Spleen (tissue), 11 donors: ENCODE measurements around the gene WRAP73. TPM values are rescaled to one million over a fixed set of nuclear protein-coding genes. Genes with fewer than 3 reads are reported as not detected.
A peak's percentile ranks its signal among the peaks of the same experiment; 100 is the strongest.

Experiments used
- DNase-seq: peaks from one replicate; pipeline ENCODE4 v3.0.0-alpha.2; 2020
- H3K27ac ChIP-seq, 8 donors: fragments of 200-600 bp; sonication (generic) in 7 of 8; 1 replicate in 4 of 8; 2 replicates in 4 of 8; pipeline versions ENCODE4 v1.5.0 to v1.8.0; 2016 to 2021; ENCODE audit warnings: inconsistent platforms in 4 of 8, mild to moderate bottlenecking in 4 of 8, moderate library complexity in 1 of 8
- H3K27me3 ChIP-seq, 7 donors: fragments of 200-600 bp; sonication (generic) in 6 of 7; replicated peaks in 1 of 7; 1 replicate in 4 of 7; 2 replicates in 3 of 7; pipeline versions ENCODE4 v1.5.0 to v1.8.0; 2016 to 2021; ENCODE audit warnings: inconsistent platforms in 3 of 7, mild to moderate bottlenecking in 1 of 7
- H3K36me3 ChIP-seq, 6 donors: fragments of 200-600 bp; sonication (generic) in 5 of 6; 1 replicate in 4 of 6; 2 replicates in 2 of 6; pipeline versions ENCODE4 v1.5.0 to v1.8.0; 2016 to 2021; ENCODE audit warnings: inconsistent platforms in 2 of 6
- H3K4me1 ChIP-seq, 6 donors: fragments of 200-600 bp; sonication (generic) in 5 of 6; 1 replicate in 3 of 6; 2 replicates in 3 of 6; pipeline versions ENCODE4 v1.5.0 to v1.8.0; 2016 to 2021; ENCODE audit warnings: inconsistent platforms in 3 of 6
- H3K4me3 ChIP-seq, 8 donors: fragments of 200-600 bp; sonication (generic) in 7 of 8; 1 replicate in 4 of 8; 2 replicates in 4 of 8; pipeline versions ENCODE4 v1.5.0 to v1.8.0; 2016 to 2021; ENCODE audit warnings: inconsistent platforms in 4 of 8, mild to moderate bottlenecking in 4 of 8, moderate library complexity in 2 of 8
- H3K9me3 ChIP-seq, 8 donors: fragments of 200-600 bp; sonication (generic) in 7 of 8; 1 replicate in 4 of 8; 2 replicates in 4 of 8; pipeline versions ENCODE4 v1.5.0 to v1.8.0; 2016 to 2021; ENCODE audit warnings: inconsistent platforms in 4 of 8
- CTCF ChIP-seq, 11 experiments: fragments of 200-600 bp in 7 of 11; fragments of 450-650 bp in 4 of 11; sonication (generic) in 4 of 11; IDR thresholded peaks in 8 of 11; conservative IDR thresholded peaks in 3 of 11; 1 replicate in 7 of 11; 2 replicates in 4 of 11; pipeline versions ENCODE4 v1.4.0 to v1.8.0; 2016 to 2021; ENCODE audit warnings: antibody characterized with exemption in 11 of 11, inconsistent platforms in 4 of 11, mild to moderate bottlenecking in 1 of 11
- POLR2A ChIP-seq, 3 donors: fragments of 450-650 bp; IDR thresholded peaks; one replicate each; pipeline ENCODE4 v1.5.1; 2017; ENCODE audit warnings: antibody characterized with exemption in 3 of 3, mild to moderate bottlenecking in 1 of 3
- POLR2AphosphoS5 ChIP-seq, 3 donors: sonication (generic); formaldehyde crosslinking; IDR thresholded peaks; one replicate each; pipeline ENCODE4 v1.5.1; 2017; ENCODE audit warnings: antibody characterized with exemption in 3 of 3
- WGBS, 5 donors: extraction: QIAGEN DNeasy Blood & Tissue Kit in 3 of 5; methylation state at CpG; one replicate each; pipeline versions ENCODE4 v1.1.5 to v1.1.7; 2013 to 2018; 5-methylcytosine and 5-hydroxymethylcytosine counted together
- intact Hi-C: fragments of 100-400 bp; cut with DNase I; formaldehyde crosslinking; loops from one replicate; pipeline ENCODE4 v1.15.0; 2023; ENCODE audit warnings: low total_unique reads
- polyA plus RNA-seq, 3 donors: library from polyadenylated mRNA; stranded (reverse); fragments of 200-250 nt; gene quantifications; one replicate each; pipeline ENCODE4 v1.2.1, GENCODE V29; 2013
- total RNA-seq, 7 donors: library from RNA; depleted of rRNA in 3 of 7; stranded (reverse); fragments of >200 nt in 3 of 7; fragmentation: NEBNext Ultra II Directional in 4 of 7; extraction: Animal tissue kit (Norgen Biotek cat#: 25700) in 4 of 7; gene quantifications; one replicate each; pipeline versions ENCODE4 v1.1.0 to v1.2.1, GENCODE V29; 2016 to 2021
- donor health status: healthy with polysubstance abuse.
- donor health status: DM: no; HTN: no; CAD: no; lungs with moderate emphysema.
- donor health status: DM: no; HTN: no; CAD: no.
- donor health status: Bipolar disorder and iron deficiency.
- donor health status: healthy.
- donor health status: DM: no; HTN: no; CAD: no.
- donor health status: DM: yes; HTN: yes; CAD: no.

The WRAP73 gene
- total and polyA plus RNA-seq, 10 donors = 20.1 to 28.3 (median 25.3) TPM

DNA sequence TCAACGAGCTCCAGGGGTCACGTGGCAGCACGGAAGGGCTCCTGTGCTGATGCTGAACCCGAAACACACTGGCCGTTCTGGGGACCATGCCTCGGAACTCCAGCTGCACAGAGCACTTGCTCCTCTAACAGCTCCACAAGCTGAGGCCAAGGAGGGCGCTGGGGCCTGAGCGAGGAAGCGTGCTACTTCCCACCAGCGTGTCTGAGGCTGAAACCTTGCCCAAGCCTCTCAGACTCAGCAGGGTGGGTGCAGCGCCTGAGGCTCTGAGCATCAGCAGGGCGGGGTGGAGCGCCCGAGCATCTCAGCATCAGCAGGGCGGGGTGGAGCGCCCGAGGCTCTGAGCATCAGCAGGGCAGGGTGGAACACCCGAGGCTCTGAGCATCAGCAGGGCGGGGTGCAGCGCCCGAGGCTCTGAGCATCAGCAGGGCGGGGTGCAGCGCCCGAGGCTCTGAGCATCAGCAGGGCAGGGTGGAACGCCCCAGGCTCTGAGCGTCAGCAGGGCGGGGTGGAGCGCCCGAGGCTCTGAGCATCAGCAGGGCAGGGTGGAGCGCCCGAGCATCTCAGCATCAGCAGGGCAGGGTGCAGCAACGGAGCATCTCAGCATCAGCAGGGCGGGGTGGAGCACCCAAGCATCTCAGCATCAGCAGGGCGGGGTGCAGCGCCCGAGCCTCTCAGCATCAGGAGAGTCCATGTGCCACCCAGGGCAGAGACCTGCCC lies 9.6 kb downstream of the WRAP73 start:
- Histone ChIP-seq H3K36me3 (peaks cover 0 to 94% (median 65%) of the 10 kb centered on the region in 6 donors), H3K27me3 (no peaks in the 10 kb centered on the region), H3K27ac (no peak overlapping the region), H3K4me3 (no peak overlapping the region), H3K9me3 (no peaks in the 10 kb centered on the region), H3K4me1 (no peaks in the 10 kb centered on the region)
- TF ChIP-seq CTCF (IDR thresholded peaks at IDR 0.05 in 8 of 11, conservative IDR thresholded peaks at IDR 0.05 in 3 of 11) (no peak), POLR2A (IDR thresholded peaks at IDR 0.05) (no peak), POLR2AphosphoS5 (IDR thresholded peaks at IDR 0.05) (no peak)
- 87 to 93% (median 91%) methylated on average over 28 to 36 of the region's 36 CpGs for WGBS, 5 donors
- peak; percentile 54 for DNase-seq
- intact Hi-C loops = no loop called here

DNA sequence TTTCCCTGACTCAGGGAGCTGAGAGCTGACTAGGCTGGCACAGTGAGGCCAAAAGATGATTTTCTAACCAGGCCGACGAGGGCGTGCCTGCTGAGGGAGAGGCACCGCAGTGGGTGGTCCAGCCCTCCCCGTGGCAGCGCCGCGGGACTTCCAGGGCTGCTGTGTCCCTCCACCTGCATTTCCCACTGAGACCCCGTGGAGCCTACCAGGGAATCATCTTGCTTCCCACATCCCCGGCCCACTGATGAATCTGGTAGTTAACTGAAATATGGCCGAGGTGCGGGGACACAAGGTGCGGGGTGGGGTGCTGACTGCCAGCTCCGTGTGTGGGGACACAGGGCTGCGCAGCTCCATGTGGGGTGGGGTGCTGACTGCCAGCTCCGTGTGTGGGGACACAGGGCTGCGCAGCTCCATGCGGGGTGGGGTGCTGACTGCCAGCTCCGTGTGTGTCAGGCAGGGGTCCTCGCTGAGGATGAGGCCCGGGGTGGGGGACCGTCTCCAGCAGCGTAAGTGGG lies 10.4 kb downstream of the WRAP73 start:
- Histone ChIP-seq H3K36me3 (peaks cover 0 to 94% (median 67%) of the 10 kb centered on the region in 6 donors), H3K27me3 (no peaks in the 10 kb centered on the region), H3K9me3 (no peaks in the 10 kb centered on the region), H3K4me3 (no peak overlapping the region), H3K4me1 (no peaks in the 10 kb centered on the region), H3K27ac (no peak overlapping the region)
- TF ChIP-seq POLR2A (IDR thresholded peaks at IDR 0.05) = no peak
- no peak for TF ChIP-seq CTCF (IDR thresholded peaks at IDR 0.05 in 8 of 11, conservative IDR thresholded peaks at IDR 0.05 in 3 of 11)
- intact Hi-C loops = no loop called here
- DNase-seq = peak; percentile 56
- 95 to 97% (median 96%) methylated on average over 23 of the region's 23 CpGs for WGBS, 5 donors

DNA sequence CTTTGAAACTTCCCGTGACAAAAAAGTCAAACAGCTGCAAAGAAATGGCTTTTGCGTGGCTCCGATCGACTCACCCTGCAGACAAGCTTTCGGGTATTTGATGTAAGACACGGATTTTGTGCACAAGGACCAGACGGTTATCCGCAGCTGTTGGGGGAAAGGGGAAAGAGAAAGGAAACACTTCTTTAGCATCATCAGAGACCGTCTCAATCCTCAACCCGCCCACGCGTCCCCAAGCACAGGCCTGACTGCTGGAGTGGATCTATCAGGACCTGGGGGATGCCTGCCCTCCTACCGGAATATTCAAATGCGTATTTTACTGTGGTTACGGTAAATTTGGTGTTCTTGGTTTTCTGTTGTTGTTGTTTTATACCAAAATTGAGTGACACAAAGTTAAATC lies 11.2 kb downstream of the WRAP73 start:
- Histone ChIP-seq H3K4me3 (no peak overlapping the region), H3K27ac (no peak overlapping the region), H3K9me3 (no peaks in the 10 kb centered on the region), H3K4me1 (no peaks in the 10 kb centered on the region), H3K36me3 (peaks cover 0 to 99% (median 75%) of the 10 kb centered on the region in 6 donors), H3K27me3 (no peaks in the 10 kb centered on the region)
- peak; percentile 20 for DNase-seq
- TF ChIP-seq POLR2A (IDR thresholded peaks at IDR 0.05) (no peak), POLR2AphosphoS5 (IDR thresholded peaks at IDR 0.05) (no peak)
- intact Hi-C loops = no loop called here
- WGBS, 5 donors = 90 to 94% (median 91%) methylated on average over 15 of the region's 15 CpGs

GRCh38 chr1:3638027-3638426 lies 11.9 kb downstream of the WRAP73 start:
- H3K36me3 ChIP-seq = peaks cover 0 to 100% (median 78%) of the 10 kb centered on the region in 6 donors
- TF ChIP-seq POLR2A (IDR thresholded peaks at IDR 0.05) (no peak), POLR2AphosphoS5 (IDR thresholded peaks at IDR 0.05) (peak in 1 of 3 donors; percentile 34)
- intact Hi-C loops = no loop called here
- 87 to 97% (median 94%) methylated on average over 11 to 12 of the region's 12 CpGs for WGBS, 5 donors
- H3K4me3 ChIP-seq = no peak overlapping the region
- H3K4me1 ChIP-seq = no peaks in the 10 kb centered on the region
- DNase-seq = peak; percentile 41
- no peak overlapping the region for H3K27ac ChIP-seq
- no peaks in the 10 kb centered on the region for H3K9me3 ChIP-seq
- H3K27me3 ChIP-seq = no peaks in the 10 kb centered on the region

- Histone ChIP-seq H3K36me3 (peaks cover 0 to 100% (median 89%) of the 10 kb centered on the region in 6 donors), H3K4me1 (no peaks in the 10 kb centered on the region), H3K27me3 (no peaks in the 10 kb centered on the region), H3K27ac (no peak overlapping the region), H3K9me3 (no peaks in the 10 kb centered on the region), H3K4me3 (no peak overlapping the region)
- 95 to 99% (median 97%) methylated on average over 11 of the region's 11 CpGs for WGBS, 5 donors
- TF ChIP-seq CTCF (IDR thresholded peaks at IDR 0.05 in 8 of 11, conservative IDR thresholded peaks at IDR 0.05 in 3 of 11) = no peak
- no peak for TF ChIP-seq POLR2A (IDR thresholded peaks at IDR 0.05)
- TF ChIP-seq POLR2AphosphoS5 (IDR thresholded peaks at IDR 0.05) = no peak
- intact Hi-C loops = no loop called here
- DNase-seq = peak; percentile 34
Measured at GRCh38 chr1:3636531-3636930, 13.4 kb downstream of the WRAP73 start.
